ENCODE data around the gene PBX1. TPM values are rescaled to one million over a fixed set of nuclear protein-coding genes. Genes with fewer than 3 reads are reported as not detected.

The PBX1 gene
- total and polyA plus RNA-seq, 2 of the 4 experiments (the other 2 are of a cell fraction), result 13.9 to 17.9 TPM

GRCh38 chr1:164834641-164835040, 275.7 kb downstream of the PBX1 start:
- Histone ChIP-seq H2BK15ac (ENCODE audit: low read depth, low read length) (no peak overlapping the region), H3K56ac (ENCODE audit: extremely low read depth, insufficient read depth, low read length) (no peak overlapping the region), H3K9me3 (ENCODE audit: control insufficient read depth, insufficient read depth, low read length) (no peaks in the 10 kb centered on the region), H3K27me3 (ENCODE audit: control insufficient read depth, insufficient read depth, low read length) (no peaks in the 10 kb centered on the region), H3K23ac (ENCODE audit: low read depth, low read length) (no peak overlapping the region), H3K18ac (ENCODE audit: low read depth, low read length) (no peak overlapping the region), H4K20me1 (ENCODE audit: insufficient read depth, low read length) (no peaks in the 10 kb centered on the region), H2BK20ac (ENCODE audit: low read depth, low read length) (no peak overlapping the region), H2AFZ (replicated peaks; ENCODE audit: low read length, poor library complexity) (no peak overlapping the region), H4K91ac (ENCODE audit: insufficient read depth, low read depth, low read length) (no peak overlapping the region), H2BK120ac (ENCODE audit: low read depth, low read length) (no peak overlapping the region), H3K9me1 (ENCODE audit: insufficient read depth, low read length) (no peaks in the 10 kb centered on the region), H3K79me1 (ENCODE audit: low read depth in 1 of 2, low read length in 2 of 2) (no peaks in the 10 kb centered on the region), H3K4me3 (ENCODE audit: insufficient read depth, low read depth, low read length) (no peak overlapping the region), H2AK5ac (ENCODE audit: low read depth, low read length) (no peak overlapping the region), H4K5ac (ENCODE audit: low read depth, low read length) (no peak overlapping the region), H3K9ac (ENCODE audit: low read depth, low read length) (no peak overlapping the region), H4K8ac (ENCODE audit: low read depth in 2 of 2, low read length in 2 of 2) (no peak overlapping the region), H3K4me1 (ENCODE audit: control insufficient read depth, insufficient read depth, low read length) (0 out of 2 replicates have a peak, but pooled peaks cover 2% of the 10 kb centered on the region), H2AK9ac (replicated peaks; ENCODE audit: low read depth, low read length, poor library complexity) (no peak overlapping the region), H3K14ac (replicated peaks; ENCODE audit: low read depth, low read length) (no peak overlapping the region), H2BK5ac (ENCODE audit: low read depth, low read length, poor library complexity, severe bottlenecking) (no peak overlapping the region), H3K4me2 (ENCODE audit: low read depth, low read length) (no peak overlapping the region; the same call in 1 of the 2 replicates), H3K36me3 (ENCODE audit: control insufficient read depth, insufficient read depth, low read length) (peaks cover under 1% of the 10 kb centered on the region), H3K27ac (ENCODE audit: insufficient read depth, low read length) (no peak overlapping the region), H3K4ac (ENCODE audit: low read depth, low read length) (no peak overlapping the region)
- dilution Hi-C loops (cut with HindIII; ENCODE audit: low sequenced_read_pairs, unreplicated experiment) (no loop called here), intact Hi-C loops (cut with micrococcal nuclease) (no loop called here), in situ Hi-C loops (cut with MboI; ENCODE audit: low sequenced_read_pairs) (no loop called here)
- peak; percentile 40 for DNase-seq
- ChIA-PET CTCF (no interaction called here), POLR2A (ENCODE audit: unreplicated experiment) (interaction anchor here (0.7 kb wide), 1 partner anchor 258 kb away, joined by 13 read pairs; no protein-coding TSS in a partner anchor)
- BruUV-seq (replicated peaks), result no TSS peak
- ATAC-seq (ENCODE audit: low read depth), result peak; percentile 76
- no peak for TF ChIP-seq CTCF (conservative IDR thresholded peaks at IDR 0.05; ENCODE audit: low read depth, low read length)
- no peak for TF ChIP-seq MAZ (IDR thresholded peaks at IDR 0.05; ENCODE audit: borderline replicate concordance, low read depth, low read length)
- TF ChIP-seq ELK1 (IDR thresholded peaks at IDR 0.05; ENCODE audit: borderline replicate concordance, low read depth, low read length), result no peak
- no CpG with 5 or more reads among the region's 1 CpG for WGBS, 2 experiments (ENCODE audit: extremely low coverage in 2 of 2, insufficient read length in 1 of 2)
